HFF-Myc (cell line): Measurements from ENCODE around the gene COMMD10.
"Not testable (repeated sequence)": the region's sequence is repeated elsewhere in the genome, so short reads cannot be mapped to it uniquely, and the experiment has no call there.

Source experiments
- DNase-seq: peaks from one replicate; pipeline ENCODE4 v3.0.0-alpha.2; 2011; ENCODE audit warnings: low read depth; ENCODE audit errors: extremely low read depth
- H3K4me3 ChIP-seq: replicated peaks from 2 replicates; pipeline ENCODE4 v1.5.1; 2011; ENCODE audit warnings: low read depth, mild to moderate bottlenecking, control low read depth, low read length
- TF ChIP-seq, protein P1 (sequence below): IDR thresholded peaks from 2 replicates; pipeline ENCODE4 v1.5.1; 2012; ENCODE audit warnings: mild to moderate bottlenecking, low read depth, low read length, control low read depth; ENCODE audit errors: missing control alignments

Gene COMMD10

DNA sequence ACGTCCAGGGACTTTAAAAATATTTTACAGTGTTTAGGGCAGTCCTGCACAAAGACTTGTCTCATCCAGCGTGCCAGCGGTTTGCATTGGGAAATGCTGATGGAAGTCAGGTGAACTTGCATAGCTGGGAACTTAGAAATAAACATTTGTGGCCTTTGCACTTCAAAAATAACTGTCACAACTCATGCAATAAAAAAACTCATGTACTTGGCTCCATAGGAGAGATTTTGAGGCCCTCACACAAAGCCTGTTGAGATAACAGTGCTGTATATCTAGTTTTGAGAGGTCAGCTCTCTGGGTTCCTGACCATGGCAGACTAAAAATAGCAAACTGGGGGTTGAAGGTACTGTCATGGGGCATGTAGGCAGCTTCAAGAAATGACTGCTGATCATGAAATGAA, 5.5 kb downstream of the COMMD10 start:
- no peak overlapping the region for H3K4me3 ChIP-seq
- TF ChIP-seq, protein P1, sequence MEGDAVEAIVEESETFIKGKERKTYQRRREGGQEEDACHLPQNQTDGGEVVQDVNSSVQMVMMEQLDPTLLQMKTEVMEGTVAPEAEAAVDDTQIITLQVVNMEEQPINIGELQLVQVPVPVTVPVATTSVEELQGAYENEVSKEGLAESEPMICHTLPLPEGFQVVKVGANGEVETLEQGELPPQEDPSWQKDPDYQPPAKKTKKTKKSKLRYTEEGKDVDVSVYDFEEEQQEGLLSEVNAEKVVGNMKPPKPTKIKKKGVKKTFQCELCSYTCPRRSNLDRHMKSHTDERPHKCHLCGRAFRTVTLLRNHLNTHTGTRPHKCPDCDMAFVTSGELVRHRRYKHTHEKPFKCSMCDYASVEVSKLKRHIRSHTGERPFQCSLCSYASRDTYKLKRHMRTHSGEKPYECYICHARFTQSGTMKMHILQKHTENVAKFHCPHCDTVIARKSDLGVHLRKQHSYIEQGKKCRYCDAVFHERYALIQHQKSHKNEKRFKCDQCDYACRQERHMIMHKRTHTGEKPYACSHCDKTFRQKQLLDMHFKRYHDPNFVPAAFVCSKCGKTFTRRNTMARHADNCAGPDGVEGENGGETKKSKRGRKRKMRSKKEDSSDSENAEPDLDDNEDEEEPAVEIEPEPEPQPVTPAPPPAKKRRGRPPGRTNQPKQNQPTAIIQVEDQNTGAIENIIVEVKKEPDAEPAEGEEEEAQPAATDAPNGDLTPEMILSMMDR = no peak
- DNase-seq = no peak

DNA sequence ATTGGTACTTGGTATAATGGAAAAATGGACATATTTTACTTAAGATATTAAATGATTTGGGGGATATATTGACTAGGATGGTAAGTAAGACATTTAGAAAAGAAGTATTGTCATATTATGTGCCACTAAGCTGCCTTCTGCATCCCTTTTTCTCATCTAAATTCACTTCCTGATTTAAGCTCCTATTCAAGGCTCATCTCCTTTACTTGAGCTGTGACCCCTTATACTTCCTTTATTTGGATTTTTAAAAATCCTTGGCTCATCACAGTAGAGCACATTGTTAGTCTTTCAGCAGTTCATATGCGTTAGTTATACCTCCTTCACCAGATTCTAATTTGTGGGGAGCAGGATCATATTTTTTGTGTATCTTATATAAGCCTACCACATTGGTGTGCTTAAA, 6.6 kb downstream of the COMMD10 start:
- TF ChIP-seq, protein P1 = no peak
- no peak overlapping the region for H3K4me3 ChIP-seq
- DNase-seq = no peak

DNA sequence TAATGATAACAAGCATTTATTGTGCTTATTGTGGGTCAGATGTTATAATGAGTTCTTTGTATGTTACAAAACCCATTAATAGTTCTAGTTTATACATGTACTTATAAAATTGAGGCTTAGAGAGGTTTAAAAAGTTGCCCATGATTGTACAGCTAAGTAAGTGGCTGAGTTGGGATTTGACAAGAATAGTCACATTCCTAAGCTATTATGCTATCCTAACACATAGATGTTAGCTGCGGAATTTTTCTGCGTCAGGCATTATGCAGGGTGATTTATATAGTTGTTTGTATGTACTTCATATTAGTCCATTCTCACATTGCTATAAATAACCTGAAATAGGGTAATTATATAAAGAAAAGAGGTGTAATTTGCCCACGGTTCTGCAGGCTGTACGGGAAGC, 12.5 kb downstream of the COMMD10 start:
- TF ChIP-seq, protein P1 = no peak
- DNase-seq = no peak
- H3K4me3 ChIP-seq = no peak overlapping the region

DNA sequence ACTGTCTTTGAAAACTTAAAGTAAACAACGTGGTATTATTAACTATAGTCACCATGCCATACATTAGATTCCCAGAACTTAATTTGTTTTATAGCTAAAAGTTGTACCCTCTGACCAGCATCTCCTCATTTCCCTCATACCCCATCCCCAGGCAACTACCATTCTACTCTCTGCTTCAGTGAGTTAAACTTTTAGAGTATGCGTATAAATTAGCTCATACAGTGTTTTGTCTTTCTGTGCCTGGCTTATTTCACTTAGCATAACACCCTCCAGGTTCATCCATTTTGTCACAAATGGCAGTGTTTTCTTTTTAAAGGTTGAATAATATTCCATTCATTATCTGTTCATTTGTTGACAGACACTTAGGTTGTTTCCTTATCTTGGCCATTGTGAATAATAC, 14.2 kb downstream of the COMMD10 start:
- DNase-seq = no peak
- TF ChIP-seq, protein P1 = no peak
- no peak overlapping the region for H3K4me3 ChIP-seq

DNA sequence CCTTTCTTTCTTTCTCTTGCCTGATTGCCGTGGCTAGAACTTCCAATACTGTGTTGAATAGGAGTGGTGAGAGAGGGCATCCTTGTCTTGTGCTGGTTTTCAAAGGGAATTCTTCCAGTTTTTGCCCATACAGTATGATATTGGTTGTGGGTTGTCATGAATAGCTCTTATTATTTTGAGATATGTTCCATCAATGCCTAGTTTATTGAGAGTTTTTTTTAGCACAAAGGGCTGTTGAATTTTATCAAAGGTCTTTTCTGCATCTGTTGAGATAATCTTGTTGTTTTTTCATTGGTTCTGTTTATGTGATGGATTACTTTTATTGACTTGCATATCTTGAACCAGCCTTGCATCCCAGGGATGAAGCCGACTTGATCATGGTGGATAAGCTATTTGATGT, 20.1 kb downstream of the COMMD10 start:
- not testable (repeated sequence) for DNase-seq

DNA sequence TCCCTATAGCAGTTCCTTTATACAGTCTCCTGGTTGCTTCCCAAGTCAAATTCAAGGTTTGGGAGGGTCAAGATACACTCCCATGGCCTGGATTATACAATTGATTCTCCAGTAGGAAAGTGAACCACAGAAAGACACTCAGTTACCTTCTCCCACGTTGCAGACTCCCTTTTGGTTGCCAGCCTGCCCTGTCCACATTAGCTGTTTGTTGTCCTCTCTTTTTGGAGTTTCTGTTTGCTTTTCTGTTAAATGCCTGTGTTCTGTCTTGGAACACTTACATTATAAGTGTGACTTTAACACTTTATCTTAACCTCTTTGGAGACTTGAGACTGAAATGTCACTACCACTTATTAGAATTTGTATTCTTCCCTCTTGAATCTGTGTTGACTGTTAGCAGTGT, 30.3 kb downstream of the COMMD10 start:
- DNase-seq = no peak
- no peak overlapping the region for H3K4me3 ChIP-seq
- TF ChIP-seq, protein P1 = no peak

More for the DNA sequence above, 20.1 kb downstream of the COMMD10 start:
- not testable (repeated sequence) for H3K4me3 ChIP-seq

DNA sequence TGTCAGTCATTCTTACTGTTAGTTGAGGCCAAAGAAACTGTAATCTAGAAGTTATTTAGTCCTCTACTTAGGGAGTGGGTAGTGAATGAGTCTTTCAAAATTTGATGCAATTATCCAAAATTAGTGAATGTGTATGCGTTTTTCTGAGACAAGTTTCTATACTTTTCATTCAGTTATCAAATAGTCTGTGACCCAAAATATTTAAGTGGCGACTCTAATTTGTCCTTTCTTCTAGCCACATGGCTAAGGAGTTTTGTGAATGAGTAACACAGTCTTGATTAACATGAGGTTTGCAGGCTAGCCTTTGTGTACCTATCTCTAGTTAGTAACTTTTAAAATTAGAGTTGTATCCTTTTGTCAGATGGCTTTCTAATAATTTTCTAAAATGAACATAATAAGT, 45.6 kb downstream of the COMMD10 start:
- H3K4me3 ChIP-seq = no peak overlapping the region
- TF ChIP-seq, protein P1 = no peak
- DNase-seq = no peak
